GM20000 (cell line): ENCODE measurements around the gene BCKDHB.

Experiments used
- DNase-seq: peaks from one replicate; pipeline ENCODE4 v3.0.0; 2012; ENCODE audit warnings: low spot score
- TF ChIP-seq, protein P1 (sequence below): IDR thresholded peaks from 2 replicates; pipeline ENCODE4 v1.5.1; 2012; ENCODE audit warnings: mild to moderate bottlenecking, control low read depth; ENCODE audit errors: extremely low read depth, missing control alignments

Gene BCKDHB

DNA sequence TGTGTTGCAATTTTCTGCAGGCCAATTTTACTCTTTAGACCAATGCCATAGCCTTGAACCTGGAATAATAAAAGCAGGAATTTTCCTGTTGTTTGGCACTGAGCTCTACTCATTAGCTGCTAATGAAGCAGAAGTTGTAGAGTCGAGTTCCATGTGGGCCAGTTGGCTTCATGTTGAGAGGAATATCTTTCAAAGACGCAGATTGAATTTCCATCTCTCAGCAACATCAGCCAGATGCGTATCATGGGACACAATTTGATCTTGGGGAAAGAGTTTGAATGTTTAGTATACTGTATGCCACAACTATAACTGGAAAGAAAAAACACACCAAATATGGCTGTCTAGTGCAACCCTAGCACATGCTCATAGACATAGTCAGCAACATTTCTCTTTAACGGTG lies 259.6 kb downstream of the BCKDHB start:
- DNase-seq = no peak
- TF ChIP-seq, protein P1, sequence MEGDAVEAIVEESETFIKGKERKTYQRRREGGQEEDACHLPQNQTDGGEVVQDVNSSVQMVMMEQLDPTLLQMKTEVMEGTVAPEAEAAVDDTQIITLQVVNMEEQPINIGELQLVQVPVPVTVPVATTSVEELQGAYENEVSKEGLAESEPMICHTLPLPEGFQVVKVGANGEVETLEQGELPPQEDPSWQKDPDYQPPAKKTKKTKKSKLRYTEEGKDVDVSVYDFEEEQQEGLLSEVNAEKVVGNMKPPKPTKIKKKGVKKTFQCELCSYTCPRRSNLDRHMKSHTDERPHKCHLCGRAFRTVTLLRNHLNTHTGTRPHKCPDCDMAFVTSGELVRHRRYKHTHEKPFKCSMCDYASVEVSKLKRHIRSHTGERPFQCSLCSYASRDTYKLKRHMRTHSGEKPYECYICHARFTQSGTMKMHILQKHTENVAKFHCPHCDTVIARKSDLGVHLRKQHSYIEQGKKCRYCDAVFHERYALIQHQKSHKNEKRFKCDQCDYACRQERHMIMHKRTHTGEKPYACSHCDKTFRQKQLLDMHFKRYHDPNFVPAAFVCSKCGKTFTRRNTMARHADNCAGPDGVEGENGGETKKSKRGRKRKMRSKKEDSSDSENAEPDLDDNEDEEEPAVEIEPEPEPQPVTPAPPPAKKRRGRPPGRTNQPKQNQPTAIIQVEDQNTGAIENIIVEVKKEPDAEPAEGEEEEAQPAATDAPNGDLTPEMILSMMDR = no peak

DNA sequence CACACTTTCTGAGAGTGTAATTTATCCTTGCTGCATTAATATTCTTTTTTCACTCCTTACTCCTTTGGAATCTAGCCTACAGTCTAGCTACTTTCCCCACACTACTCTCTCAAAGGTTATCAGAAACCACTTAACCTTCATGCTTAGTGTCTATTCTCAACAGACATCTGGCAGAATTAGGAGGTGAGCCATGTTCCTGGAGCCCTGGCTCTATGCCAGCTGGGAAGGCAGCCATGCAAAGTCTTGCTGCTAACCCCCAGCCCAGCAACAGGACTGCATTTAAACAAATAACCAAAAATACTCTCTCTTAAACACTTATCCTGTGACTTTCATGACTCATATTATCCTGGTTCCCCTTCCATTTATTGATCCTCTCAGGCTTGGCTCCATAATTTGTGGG lies 260.2 kb downstream of the BCKDHB start:
- DNase-seq = no peak
- TF ChIP-seq, protein P1 = no peak

- TF ChIP-seq, protein P1 = no peak
- no peak for DNase-seq
These were observed 269.9 kb downstream of the BCKDHB start for GRCh38 chr6:80376411-80376810.

DNA sequence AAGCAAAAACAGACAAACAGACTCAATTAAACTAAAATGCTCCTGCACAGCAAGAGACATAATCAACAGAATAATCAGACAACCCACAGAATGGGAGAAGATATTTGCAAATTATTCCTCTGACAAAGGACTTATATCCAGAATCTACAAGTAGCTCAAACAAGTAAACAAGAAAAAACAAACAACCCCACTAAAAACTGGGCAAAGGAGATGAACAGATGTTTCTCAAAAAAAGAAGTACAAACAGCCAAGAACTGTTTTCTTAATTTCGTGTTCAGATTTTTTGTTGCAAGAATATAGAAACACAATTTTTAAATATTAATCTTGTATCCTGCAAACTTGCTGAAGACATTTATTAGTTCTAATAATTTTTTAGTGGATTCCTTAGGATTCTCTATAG lies 274.1 kb downstream of the BCKDHB start:
- TF ChIP-seq, protein P1 = peak; percentile 3
- no peak for DNase-seq

DNA sequence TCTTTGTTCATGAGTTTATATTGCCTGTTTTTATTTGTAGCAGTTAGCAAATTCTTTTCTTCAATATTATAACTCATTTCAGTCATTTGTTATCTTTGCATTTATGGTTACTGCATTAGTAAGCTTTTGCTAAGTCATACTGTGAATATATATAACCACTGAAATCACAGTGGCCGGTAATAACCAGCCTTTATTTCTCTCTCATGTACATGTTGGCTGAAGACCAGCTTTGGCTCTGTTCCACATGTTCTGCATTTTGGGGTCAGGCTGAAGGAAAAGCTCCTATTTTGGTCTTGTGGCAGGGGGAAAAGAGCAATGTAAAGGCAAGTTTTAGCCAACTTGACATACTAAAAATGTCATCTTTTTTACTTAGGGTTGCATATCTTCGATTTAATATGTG lies 276.3 kb downstream of the BCKDHB start:
- no peak for DNase-seq
- TF ChIP-seq, protein P1 = no peak

DNA sequence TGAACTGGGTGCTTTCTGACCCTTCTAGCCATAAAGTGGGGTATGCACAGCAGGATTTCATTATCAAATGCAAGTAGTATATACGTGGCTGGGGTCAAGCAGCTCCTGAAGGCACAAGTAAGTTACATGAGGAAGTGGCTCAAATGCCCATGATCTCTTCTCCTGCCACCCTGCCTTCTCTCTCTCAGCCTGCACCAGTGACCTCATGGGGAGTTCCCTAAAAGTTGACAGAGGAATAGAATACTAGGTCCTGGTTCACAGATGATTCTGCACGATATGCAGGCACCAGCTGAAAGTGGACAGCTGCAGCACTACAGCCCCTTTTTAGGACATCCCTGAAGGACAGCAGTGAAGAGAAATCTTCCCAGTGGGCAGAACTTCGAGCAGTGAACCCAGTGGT lies 282.0 kb downstream of the BCKDHB start:
- TF ChIP-seq, protein P1 = no peak
- no peak for DNase-seq
